GM19328 (cell line): Measurements from ENCODE around the gene VIL1.

Experiments used
- ATAC-seq: cut with Tn5 transposase; IDR thresholded peaks from one replicate; pipeline ENCODE4 v1.9.1; 2021; ENCODE audit warnings: mild to moderate bottlenecking, moderate library complexity; ENCODE audit not compliant: unreplicated experiment

VIL1 gene

GRCh38 chr2:218418717-218419458 is at the start of gene VIL1:
Gene VIL1, plus strand, starts transcription at chr2:218419123. Its CDS starts 4,656 bp downstream, at chr2:218423779.
- ATAC-seq, result no peak

- ATAC-seq, result no peak
Observed at GRCh38 chr2:218369330-218369729, 49.6 kb upstream of the VIL1 start.

GRCh38 chr2:218370410-218371063 is 48.4 kb upstream of the VIL1 start:
- ATAC-seq, result no peak

- no peak for ATAC-seq
Observed at GRCh38 chr2:218371983-218372350, 47.0 kb upstream of the VIL1 start.

GRCh38 chr2:218374795-218375194 is 44.1 kb upstream of the VIL1 start:
- ATAC-seq, result no peak

- ATAC-seq, result no peak
Observed at GRCh38 chr2:218375212-218375611, 43.7 kb upstream of the VIL1 start.

- ATAC-seq, result no peak
Observed at GRCh38 chr2:218378053-218378452, 40.9 kb upstream of the VIL1 start.

- ATAC-seq, result no peak
Observed at GRCh38 chr2:218381916-218382366, 37.0 kb upstream of the VIL1 start, which contains the start of gene SLC11A1. Gene SLC11A1, plus strand, starts transcription at chr2:218382273. Its CDS starts 96 bp downstream, at chr2:218382369.

- ATAC-seq, result no peak
Observed at GRCh38 chr2:218382785-218383184, 36.1 kb upstream of the VIL1 start.

GRCh38 chr2:218383892-218384519 is 34.9 kb upstream of the VIL1 start:
- no peak for ATAC-seq

GRCh38 chr2:218384975-218385374 is 33.9 kb upstream of the VIL1 start:
- ATAC-seq, result no peak

GRCh38 chr2:218386505-218387368 is 32.2 kb upstream of the VIL1 start:
- no peak for ATAC-seq

GRCh38 chr2:218387369-218388194 is 31.3 kb upstream of the VIL1 start:
- no peak for ATAC-seq

- ATAC-seq, result no peak
Observed at GRCh38 chr2:218389333-218390150, 29.4 kb upstream of the VIL1 start.

GRCh38 chr2:218391202-218391601 is 27.7 kb upstream of the VIL1 start:
- no peak for ATAC-seq

- no peak for ATAC-seq
Observed at GRCh38 chr2:218392459-218392858, 26.5 kb upstream of the VIL1 start.

GRCh38 chr2:218392891-218393462 is 25.9 kb upstream of the VIL1 start:
- no peak for ATAC-seq

- ATAC-seq, result no peak
Observed at GRCh38 chr2:218393750-218394290, 25.1 kb upstream of the VIL1 start.
